ENCODE measurements around the gene FARS2.

- TF ChIP-seq, protein P1, sequence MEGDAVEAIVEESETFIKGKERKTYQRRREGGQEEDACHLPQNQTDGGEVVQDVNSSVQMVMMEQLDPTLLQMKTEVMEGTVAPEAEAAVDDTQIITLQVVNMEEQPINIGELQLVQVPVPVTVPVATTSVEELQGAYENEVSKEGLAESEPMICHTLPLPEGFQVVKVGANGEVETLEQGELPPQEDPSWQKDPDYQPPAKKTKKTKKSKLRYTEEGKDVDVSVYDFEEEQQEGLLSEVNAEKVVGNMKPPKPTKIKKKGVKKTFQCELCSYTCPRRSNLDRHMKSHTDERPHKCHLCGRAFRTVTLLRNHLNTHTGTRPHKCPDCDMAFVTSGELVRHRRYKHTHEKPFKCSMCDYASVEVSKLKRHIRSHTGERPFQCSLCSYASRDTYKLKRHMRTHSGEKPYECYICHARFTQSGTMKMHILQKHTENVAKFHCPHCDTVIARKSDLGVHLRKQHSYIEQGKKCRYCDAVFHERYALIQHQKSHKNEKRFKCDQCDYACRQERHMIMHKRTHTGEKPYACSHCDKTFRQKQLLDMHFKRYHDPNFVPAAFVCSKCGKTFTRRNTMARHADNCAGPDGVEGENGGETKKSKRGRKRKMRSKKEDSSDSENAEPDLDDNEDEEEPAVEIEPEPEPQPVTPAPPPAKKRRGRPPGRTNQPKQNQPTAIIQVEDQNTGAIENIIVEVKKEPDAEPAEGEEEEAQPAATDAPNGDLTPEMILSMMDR (tag by site-specific recombination; IDR thresholded peaks at IDR 0.05): no peak
- TF ChIP-seq ZNF670 (tag by site-specific recombination; IDR thresholded peaks at IDR 0.05; ENCODE audit: low read depth): no peak
- TF ChIP-seq ZNF121 (tag by site-specific recombination; IDR thresholded peaks at IDR 0.05): no peak
- TF ChIP-seq ZNF184 (tag by site-specific recombination; IDR thresholded peaks at IDR 0.05): no peak
- no peak for TF ChIP-seq ZBTB20 (tag by site-specific recombination; IDR thresholded peaks at IDR 0.05)
- TF ChIP-seq PRDM1 (tag by site-specific recombination; IDR thresholded peaks at IDR 0.05): no peak
- TF ChIP-seq ZNF10 (tag by site-specific recombination; IDR thresholded peaks at IDR 0.05): no peak
- TF ChIP-seq TSHZ1 (tag by site-specific recombination; IDR thresholded peaks at IDR 0.05; ENCODE audit: borderline replicate concordance): no peak
- no peak for TF ChIP-seq KLF10 (tag by site-specific recombination; IDR thresholded peaks at IDR 0.05)
- no peak for TF ChIP-seq ZNF23 (tag by site-specific recombination; IDR thresholded peaks at IDR 0.05; ENCODE audit: borderline replicate concordance)
- TF ChIP-seq ZNF664 (tag by site-specific recombination; IDR thresholded peaks at IDR 0.05): no peak
- TF ChIP-seq ZFP37 (tag by site-specific recombination; IDR thresholded peaks at IDR 0.05): no peak
These were observed 210.5 kb downstream of the FARS2 start for GRCh38 chr6:5471637-5472398.
